HEK293T (cell line): ENCODE data around the gene PLP1.

Experiments used
- CTCF ChIA-PET: fragments of 350-600 bp; formaldehyde crosslinking; extraction: SDS; loops from one replicate; lab custom pipeline; 2021; ENCODE audit warnings: antibody characterized with exemption, inconsistent platforms; lab: Yijun Ruan, JAX
- POLR2A ChIA-PET: fragments of 350-600 bp; formaldehyde crosslinking; extraction: SDS; loops from one replicate; lab custom pipeline; 2020; ENCODE audit warnings: antibody characterized with exemption, inconsistent platforms; lab: Yijun Ruan, JAX
- DNase-seq: peaks from one replicate; pipeline ENCODE4 v3.0.0; 2012; ENCODE audit warnings: mixed read lengths; ENCODE audit errors: extremely low spot score
- ARNT ChIP-seq: fragments of 450-650 bp; IDR thresholded peaks from 2 replicates; pipeline ENCODE4 v1.6.1; 2017; ENCODE audit warnings: mild to moderate bottlenecking
- BHLHE40 ChIP-seq: fragments of 450-650 bp; IDR thresholded peaks from 2 replicates; pipeline ENCODE4 v1.6.1; 2016; ENCODE audit warnings: mild to moderate bottlenecking, moderate library complexity, borderline replicate concordance
- CTBP1 ChIP-seq: fragments of 450-650 bp; IDR thresholded peaks from 2 replicates; pipeline ENCODE4 v1.6.1; 2016; ENCODE audit warnings: borderline replicate concordance
- ELF4 ChIP-seq: fragments of 450-650 bp; IDR thresholded peaks from 2 replicates; pipeline ENCODE4 v1.6.1; 2017; ENCODE audit warnings: antibody characterized with exemption
- FOXA1 ChIP-seq: fragments of 450-650 bp; IDR thresholded peaks from 2 replicates; pipeline ENCODE4 v1.6.1; 2016; ENCODE audit warnings: mild to moderate bottlenecking
- FOXK2 ChIP-seq: fragments of 450-650 bp; IDR thresholded peaks from 2 replicates; pipeline ENCODE4 v1.6.1; 2016; ENCODE audit warnings: mild to moderate bottlenecking
- FOXM1 ChIP-seq: fragments of 450-650 bp; IDR thresholded peaks from 2 replicates; pipeline ENCODE4 v1.6.1; 2017; ENCODE audit warnings: mild to moderate bottlenecking, borderline replicate concordance
- HDGF ChIP-seq: fragments of 450-650 bp; IDR thresholded peaks from 2 replicates; pipeline ENCODE4 v1.6.1; 2017; ENCODE audit warnings: antibody characterized with exemption, borderline replicate concordance
- L3MBTL2 ChIP-seq: fragments of 450-650 bp; conservative IDR thresholded peaks from 2 replicates; pipeline ENCODE4 v1.6.1; 2016; ENCODE audit warnings: mild to moderate bottlenecking
- LEF1 ChIP-seq: fragments of 450-650 bp; IDR thresholded peaks from 2 replicates; pipeline ENCODE4 v1.6.1; 2017; ENCODE audit warnings: mild to moderate bottlenecking, borderline replicate concordance
- NFRKB ChIP-seq: fragments of 450-650 bp; IDR thresholded peaks from 2 replicates; pipeline ENCODE4 v1.6.1; 2016; ENCODE audit warnings: mild to moderate bottlenecking, moderate library complexity
- PKNOX1 ChIP-seq: fragments of 450-650 bp; IDR thresholded peaks from 2 replicates; pipeline ENCODE4 v1.6.1; 2016
- SP1 ChIP-seq: fragments of 450-650 bp; IDR thresholded peaks from 2 replicates; pipeline ENCODE4 v1.6.1; 2017
- SUZ12 ChIP-seq: fragments of 450-650 bp; IDR thresholded peaks from 2 replicates; pipeline ENCODE4 v1.6.1; 2016; ENCODE audit warnings: mild to moderate bottlenecking
- TARDBP ChIP-seq: fragments of 450-650 bp; IDR thresholded peaks from 2 replicates; pipeline ENCODE4 v1.6.1; 2016
- ZNF384 ChIP-seq: fragments of 450-650 bp; IDR thresholded peaks from 2 replicates; pipeline ENCODE4 v1.6.1; 2016

PLP1 gene

GRCh38 chrX:103776546-103776945 lies at the start of gene PLP1:
PLP1 (plus strand) TSS chrX:103776840; CDS start chrX:103776996, 156 bp downstream.
- CTCF ChIA-PET, result interaction anchor here (0.8 to 1.0 kb wide), 2 partner anchors 9 to 46 kb away, joined by 3 to 4 read pairs; no protein-coding TSS in a partner anchor
- TF ChIP-seq LEF1 (no peak), PKNOX1 (peak; percentile 85), ELF4 (no peak), ARNT (no peak), FOXK2 (no peak)
- DNase-seq, result no peak
- POLR2A ChIA-PET, result no interaction called here

GRCh38 chrX:103727115-103727514 lies 49.5 kb upstream of the PLP1 start:
- no peak for DNase-seq
- CTCF ChIA-PET, result interaction anchor here (0.8 kb wide), 1 partner anchor 15 kb away, joined by 6 read pairs; no protein-coding TSS in a partner anchor
- POLR2A ChIA-PET, result interaction anchor here (1.2 to 1.3 kb wide), 2 partner anchors 40 to 48 kb away, joined by 3 read pairs; no protein-coding TSS in a partner anchor
- TF ChIP-seq CTBP1 (no peak), L3MBTL2 (no peak), SP1 (no peak), SUZ12 (no peak), BHLHE40 (no peak), HDGF (no peak)

- POLR2A ChIA-PET, result interaction anchor here (0.7 to 1.5 kb wide), 2 partner anchors 10 to 18 kb away, joined by 3 read pairs; partner anchors contain the start of gene TMEM31
- CTCF ChIA-PET, result interaction anchor here (0.8 to 2.1 kb wide), 2 partner anchors 17 to 42 kb away, joined by 5 to 10 read pairs; no protein-coding TSS in a partner anchor
- DNase-seq, result no peak
- TF ChIP-seq ZNF384 (no peak), PKNOX1 (no peak), CTBP1 (no peak), FOXK2 (no peak), SUZ12 (no peak), NFRKB (no peak), TARDBP (no peak), L3MBTL2 (no peak), LEF1 (no peak), ARNT (no peak), FOXM1 (no peak), SP1 (no peak), BHLHE40 (no peak), ELF4 (no peak), HDGF (no peak), FOXA1 (no peak)
Measured at GRCh38 chrX:103729015-103729414, 47.6 kb upstream of the PLP1 start.

- ChIA-PET POLR2A (interaction anchor here (0.9 to 1.8 kb wide), 5 partner anchors 9 to 101 kb away, joined by 3 to 7 read pairs (median 3); partner anchors contain the start of genes MORF4L2 and TCEAL1), CTCF (interaction anchor here (1.2 to 1.5 kb wide), 2 partner anchors 18 to 46 kb away, joined by 3 to 5 read pairs; no protein-coding TSS in a partner anchor)
- no peak for DNase-seq
- TF ChIP-seq FOXA1, result no peak
- no peak for TF ChIP-seq HDGF
- TF ChIP-seq FOXK2, result no peak
- no peak for TF ChIP-seq TARDBP
- TF ChIP-seq LEF1, result no peak
- TF ChIP-seq SUZ12, result no peak
- no peak for TF ChIP-seq CTBP1
- no peak for TF ChIP-seq ARNT
- TF ChIP-seq SP1, result no peak
- no peak for TF ChIP-seq BHLHE40
- no peak for TF ChIP-seq NFRKB
- no peak for TF ChIP-seq FOXM1
- TF ChIP-seq ELF4, result no peak
- no peak for TF ChIP-seq PKNOX1
- no peak for TF ChIP-seq ZNF384
- no peak for TF ChIP-seq L3MBTL2
Measured at GRCh38 chrX:103730147-103730795, 46.4 kb upstream of the PLP1 start.

- CTCF ChIA-PET, result interaction anchor here (1.2 to 1.5 kb wide), 2 partner anchors 19 to 45 kb away, joined by 3 to 5 read pairs; no protein-coding TSS in a partner anchor
- no peak for DNase-seq
Measured at GRCh38 chrX:103730796-103731493, 45.7 kb upstream of the PLP1 start.

GRCh38 chrX:103733017-103733416 lies 43.6 kb upstream of the PLP1 start:
- TF ChIP-seq L3MBTL2, result no peak
- no peak for TF ChIP-seq LEF1
- TF ChIP-seq BHLHE40, result no peak
- no peak for TF ChIP-seq FOXK2
- no peak for TF ChIP-seq ZNF384
- no peak for TF ChIP-seq SP1
- no peak for TF ChIP-seq FOXM1
- no peak for TF ChIP-seq TARDBP
- no peak for TF ChIP-seq ELF4
- TF ChIP-seq ARNT, result no peak
- TF ChIP-seq HDGF, result no peak
- TF ChIP-seq CTBP1, result no peak
- no peak for TF ChIP-seq PKNOX1
- no peak for TF ChIP-seq SUZ12
- TF ChIP-seq NFRKB, result no peak
- TF ChIP-seq FOXA1, result no peak
- no peak for DNase-seq
- CTCF ChIA-PET, result interaction anchor here (0.9 kb wide), 1 partner anchor 21 kb away, joined by 3 read pairs; no protein-coding TSS in a partner anchor
- POLR2A ChIA-PET, result interaction anchor here (1.1 kb wide), 1 partner anchor 8 kb away, joined by 3 read pairs; no protein-coding TSS in a partner anchor

More at GRCh38 chrX:103730796-103731493, 45.7 kb upstream of the PLP1 start:
- TF ChIP-seq BHLHE40 (no peak), ARNT (no peak), TARDBP (no peak), SP1 (no peak)
- POLR2A ChIA-PET, result interaction anchor here (0.9 to 1.8 kb wide), 4 partner anchors 8 to 102 kb away, joined by 3 to 7 read pairs (median 4); partner anchors contain the start of genes MORF4L2 and TCEAL1
